ENCODE measurements around the gene MRPS12. TPM values are rescaled to one million over a fixed set of nuclear protein-coding genes. Genes with fewer than 3 reads are reported as not detected.
A peak's percentile ranks its signal among the peaks of the same experiment; 100 is the strongest.

Gene MRPS12
- total RNA-seq, 1 experiment from 2014 or later = 81.3 TPM

DNA sequence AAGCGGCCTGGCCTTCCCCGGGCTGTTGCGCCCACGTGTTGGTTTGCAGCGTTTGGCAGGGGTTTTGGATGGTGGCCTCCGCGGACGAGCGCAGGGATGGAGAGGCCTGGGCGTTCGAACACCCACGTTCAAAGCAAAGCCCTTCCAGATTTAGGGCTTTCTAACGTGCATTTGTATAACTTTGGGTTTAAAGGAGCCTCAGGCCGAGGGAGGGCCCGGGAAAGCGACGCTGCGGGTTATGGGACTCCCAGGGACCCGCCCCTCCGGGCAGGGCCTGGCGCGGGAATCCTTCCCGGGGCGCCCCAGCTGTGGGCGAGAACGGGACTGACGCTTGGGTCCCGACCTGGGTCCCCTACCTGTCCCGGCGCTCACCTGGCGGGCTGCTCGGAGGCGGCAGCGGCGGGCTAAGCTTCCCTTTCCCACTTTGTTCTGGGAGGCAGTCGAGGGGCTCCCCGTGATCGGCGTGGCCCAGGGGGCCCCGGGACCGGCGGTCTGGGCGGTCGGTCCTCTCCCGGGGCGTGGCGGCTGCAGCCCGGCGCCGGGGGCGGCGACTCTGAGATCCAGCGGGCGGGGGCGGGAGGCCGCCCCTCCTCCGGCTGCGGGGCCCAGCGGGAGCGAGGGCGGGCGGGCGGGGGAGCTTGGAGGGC lies 44.6 kb downstream of the MRPS12 start, which contains the start of gene FBXO17:
TSS of gene FBXO17 (minus strand) at position 529 of the 647 bp plus-strand sequence. CDS start 25,423 bp downstream, outside the sequence.
- Histone ChIP-seq H3K9ac (ENCODE audit: extremely low read depth, insufficient read length, low read length) (peak within 1 kb of the TSS; percentile 73), H4K91ac (ENCODE audit: insufficient read length, low read depth, low read length) (no peak within 1 kb of the TSS), H3K23me2 (ENCODE audit: insufficient read length, low read depth, low read length, poor library complexity, severe bottlenecking) (peaks cover 13% of the 10 kb centered on the region), H3K23ac (ENCODE audit: insufficient read length, low read depth, low read length) (no peak within 1 kb of the TSS), H2AK5ac (ENCODE audit: insufficient read length, low read length) (no peak within 1 kb of the TSS), H2BK5ac (ENCODE audit: insufficient read length, low read length) (no peak within 1 kb of the TSS), H4K20me1 (ENCODE audit: control insufficient read depth, insufficient read depth, insufficient read length) (no peaks in the 10 kb centered on the region), H4K5ac (ENCODE audit: insufficient read length, low read depth, low read length) (no peak within 1 kb of the TSS), H3K79me2 (ENCODE audit: insufficient read depth, low read length) (no peaks in the 10 kb centered on the region), H3K56ac (ENCODE audit: insufficient read length, low read depth, low read length) (no peak within 1 kb of the TSS), H3T11ph (ENCODE audit: low read length) (no peak within 1 kb of the TSS), H3K79me1 (ENCODE audit: insufficient read depth, low read depth, low read length, poor library complexity, severe bottlenecking) (no peaks in the 10 kb centered on the region), H4K8ac (replicated peaks; ENCODE audit: insufficient read length, low read depth, low read length) (no peak within 1 kb of the TSS), H3K18ac (ENCODE audit: insufficient read length, low read depth, low read length) (peak within 1 kb of the TSS; percentile 57), H2BK12ac (ENCODE audit: insufficient read length, low read depth, low read length) (no peak within 1 kb of the TSS), H2AFZ (ENCODE audit: low read length) (no peak within 1 kb of the TSS), H3K4me2 (ENCODE audit: insufficient read depth, insufficient read length, low read length) (peak within 1 kb of the TSS; percentile 66), H2BK20ac (ENCODE audit: low read depth, low read length, poor library complexity, severe bottlenecking) (no peak within 1 kb of the TSS), H3K27me3 (ENCODE audit: insufficient read depth, low read length) (no peaks in the 10 kb centered on the region), H3K4me1 (ENCODE audit: insufficient read depth, low read length) (no peaks in the 10 kb centered on the region), H3K14ac (ENCODE audit: insufficient read depth, low read length) (peak within 1 kb of the TSS; percentile 76; the same call in 1 of the 2 replicates), H3K9me3 (ENCODE audit: control insufficient read depth, low read depth, low read length) (no peaks in the 10 kb centered on the region), H3K27ac (ENCODE audit: insufficient read length, low read depth, low read length) (no peak within 1 kb of the TSS), H2BK15ac (ENCODE audit: low read depth, low read length) (no peak within 1 kb of the TSS), H3K4ac (ENCODE audit: low read depth, low read length) (no peak within 1 kb of the TSS), H2BK120ac (ENCODE audit: low read depth, low read length, poor library complexity, severe bottlenecking) (no peak within 1 kb of the TSS)
- Mint-ChIP-seq H3K27ac (peak within 1 kb of the TSS; percentile 93 to 95 (median 95)), H3K27me3 (ENCODE audit: low read depth) (peaks cover 3% of the 10 kb centered on the region), H3K9me3 (peaks cover 5 to 6% of the 10 kb centered on the region in 2 experiments), H3K4me1 (peaks cover 14 to 19% of the 10 kb centered on the region in 2 experiments), H3K36me3 (ENCODE audit: insufficient read depth in 1 of 3, low read depth in 3 of 3) (peaks cover 6 to 18% (median 12%) of the 10 kb centered on the region in 3 experiments), H3K4me3 (peak within 1 kb of the TSS; percentile 88 to 95)
- TF ChIP-seq, protein P1, sequence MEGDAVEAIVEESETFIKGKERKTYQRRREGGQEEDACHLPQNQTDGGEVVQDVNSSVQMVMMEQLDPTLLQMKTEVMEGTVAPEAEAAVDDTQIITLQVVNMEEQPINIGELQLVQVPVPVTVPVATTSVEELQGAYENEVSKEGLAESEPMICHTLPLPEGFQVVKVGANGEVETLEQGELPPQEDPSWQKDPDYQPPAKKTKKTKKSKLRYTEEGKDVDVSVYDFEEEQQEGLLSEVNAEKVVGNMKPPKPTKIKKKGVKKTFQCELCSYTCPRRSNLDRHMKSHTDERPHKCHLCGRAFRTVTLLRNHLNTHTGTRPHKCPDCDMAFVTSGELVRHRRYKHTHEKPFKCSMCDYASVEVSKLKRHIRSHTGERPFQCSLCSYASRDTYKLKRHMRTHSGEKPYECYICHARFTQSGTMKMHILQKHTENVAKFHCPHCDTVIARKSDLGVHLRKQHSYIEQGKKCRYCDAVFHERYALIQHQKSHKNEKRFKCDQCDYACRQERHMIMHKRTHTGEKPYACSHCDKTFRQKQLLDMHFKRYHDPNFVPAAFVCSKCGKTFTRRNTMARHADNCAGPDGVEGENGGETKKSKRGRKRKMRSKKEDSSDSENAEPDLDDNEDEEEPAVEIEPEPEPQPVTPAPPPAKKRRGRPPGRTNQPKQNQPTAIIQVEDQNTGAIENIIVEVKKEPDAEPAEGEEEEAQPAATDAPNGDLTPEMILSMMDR (conservative IDR thresholded peaks at IDR 0.05) = no peak
- WGBS (ENCODE audit: extremely low coverage, insufficient read length, low lambda C conversion rate) = no CpG with 5 or more reads among the region's 63 CpGs
- DNase-seq = peak; percentile 67

Measured in H9 (cell line).